GM12874 (cell line): ENCODE measurements around the gene LMNA.

Source experiments
- TF ChIP-seq, protein P1 (sequence below): IDR thresholded peaks from 2 replicates; pipeline ENCODE4 v1.5.1; 2011; ENCODE audit warnings: low read depth, mild to moderate bottlenecking, control low read depth, low read length, moderate library complexity; ENCODE audit not compliant: insufficient read depth

The LMNA gene

DNA sequence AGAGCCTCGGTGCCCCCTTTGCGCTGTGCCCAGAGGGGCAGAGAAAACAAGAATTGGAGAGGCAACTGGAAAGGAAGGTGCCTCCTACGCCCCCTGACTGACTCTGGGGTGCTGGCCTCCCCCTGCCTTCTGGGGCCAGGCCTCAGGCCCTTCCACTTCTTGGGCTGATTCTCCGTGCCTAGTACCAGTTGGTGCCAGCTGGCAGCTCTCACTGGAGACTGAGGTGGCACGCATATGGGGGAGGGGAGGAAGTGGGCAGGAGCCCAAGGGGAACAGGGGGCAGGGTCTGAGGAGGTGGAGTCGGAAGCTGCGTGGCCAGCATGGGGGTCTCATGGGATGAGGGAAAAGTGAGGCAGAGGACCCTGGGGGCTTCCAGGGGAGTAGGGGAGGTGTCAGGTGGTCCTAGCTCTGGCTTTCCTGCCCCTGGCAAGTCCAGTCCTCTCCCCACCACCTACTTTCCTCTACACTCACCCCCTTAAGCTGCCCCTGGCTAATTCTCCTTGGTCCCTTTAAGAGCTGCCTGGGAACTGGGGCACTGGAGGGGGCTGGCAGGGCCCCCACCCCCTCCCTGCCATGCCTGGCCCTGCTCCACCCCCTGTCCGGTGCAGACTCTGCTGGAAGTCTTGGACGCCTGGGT lies 32.4 kb downstream of the LMNA start:
- TF ChIP-seq, protein P1, sequence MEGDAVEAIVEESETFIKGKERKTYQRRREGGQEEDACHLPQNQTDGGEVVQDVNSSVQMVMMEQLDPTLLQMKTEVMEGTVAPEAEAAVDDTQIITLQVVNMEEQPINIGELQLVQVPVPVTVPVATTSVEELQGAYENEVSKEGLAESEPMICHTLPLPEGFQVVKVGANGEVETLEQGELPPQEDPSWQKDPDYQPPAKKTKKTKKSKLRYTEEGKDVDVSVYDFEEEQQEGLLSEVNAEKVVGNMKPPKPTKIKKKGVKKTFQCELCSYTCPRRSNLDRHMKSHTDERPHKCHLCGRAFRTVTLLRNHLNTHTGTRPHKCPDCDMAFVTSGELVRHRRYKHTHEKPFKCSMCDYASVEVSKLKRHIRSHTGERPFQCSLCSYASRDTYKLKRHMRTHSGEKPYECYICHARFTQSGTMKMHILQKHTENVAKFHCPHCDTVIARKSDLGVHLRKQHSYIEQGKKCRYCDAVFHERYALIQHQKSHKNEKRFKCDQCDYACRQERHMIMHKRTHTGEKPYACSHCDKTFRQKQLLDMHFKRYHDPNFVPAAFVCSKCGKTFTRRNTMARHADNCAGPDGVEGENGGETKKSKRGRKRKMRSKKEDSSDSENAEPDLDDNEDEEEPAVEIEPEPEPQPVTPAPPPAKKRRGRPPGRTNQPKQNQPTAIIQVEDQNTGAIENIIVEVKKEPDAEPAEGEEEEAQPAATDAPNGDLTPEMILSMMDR: no peak

GRCh38 chr1:156148216-156148615 lies 33.7 kb downstream of the LMNA start:
- TF ChIP-seq, protein P1: no peak

GRCh38 chr1:156149374-156150332 lies 35.1 kb downstream of the LMNA start:
- TF ChIP-seq, protein P1: no peak

- TF ChIP-seq, protein P1: no peak
Observed at GRCh38 chr1:156150333-156151011, 36.0 kb downstream of the LMNA start.

DNA sequence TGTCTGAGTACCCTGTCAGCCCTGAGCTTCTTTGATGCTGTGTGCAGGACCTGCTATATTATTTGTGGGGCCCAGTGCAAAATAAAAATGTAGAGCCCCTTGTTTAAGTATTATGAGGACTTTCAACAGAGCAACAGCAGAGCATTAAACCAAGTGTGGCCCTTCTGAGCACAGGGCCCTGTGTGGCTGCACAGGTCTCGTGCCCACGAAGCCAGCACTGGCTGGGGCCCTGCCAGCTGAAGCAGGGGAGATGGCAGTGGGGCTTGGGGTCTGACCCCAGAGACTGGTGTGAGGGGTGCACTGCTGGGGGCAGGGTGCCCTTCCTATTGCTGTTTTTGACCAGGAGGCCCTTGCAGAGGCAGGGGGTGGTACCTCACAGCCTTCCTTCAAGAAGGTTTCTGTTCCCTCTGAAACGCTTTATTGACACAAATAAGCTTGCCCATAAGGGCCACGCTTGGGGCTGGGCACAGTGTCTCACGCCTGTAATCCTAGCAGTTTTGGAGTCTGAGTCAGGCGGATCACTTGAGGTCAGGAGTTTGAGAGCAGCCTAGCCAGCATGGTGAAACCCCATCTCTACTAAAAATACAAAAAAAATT lies 36.7 kb downstream of the LMNA start:
- TF ChIP-seq, protein P1: no peak

- TF ChIP-seq, protein P1: no peak
Observed at GRCh38 chr1:156152628-156153027, 38.1 kb downstream of the LMNA start.

DNA sequence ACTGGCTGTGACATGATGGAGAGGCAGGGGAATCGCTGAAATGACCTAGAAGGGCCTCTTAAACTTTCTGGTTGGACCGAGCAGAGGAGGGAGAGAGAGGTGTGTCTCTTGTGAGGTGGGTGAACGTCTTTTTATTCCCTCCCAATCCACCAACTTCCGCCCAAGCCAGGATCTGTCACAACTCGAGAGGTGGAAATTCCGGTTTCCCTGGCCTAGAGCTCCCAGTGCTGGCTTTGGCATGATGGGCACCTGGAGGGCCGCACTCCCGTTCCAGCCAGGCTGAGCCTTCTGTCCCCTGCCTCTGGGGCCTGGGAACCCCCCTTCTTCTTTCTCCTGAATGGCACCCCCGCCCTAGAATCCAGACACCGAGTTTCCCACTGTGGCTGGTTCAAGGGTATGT lies 38.9 kb downstream of the LMNA start, which contains the start of gene SEMA4A:
Gene SEMA4A (plus strand): TSS at position 224 of the 400 bp plus-strand sequence. CDS start 994 bp downstream, outside the sequence.
- TF ChIP-seq, protein P1: no peak
